GM10847 (cell line): ENCODE data around the gene PRELP.

Experiments
- POLR2A ChIP-seq: IDR thresholded peaks from 2 replicates; pipeline ENCODE4 v1.6.1; 2011; ENCODE audit not compliant: insufficient read length; ENCODE audit errors: extremely low read depth

PRELP gene

DNA sequence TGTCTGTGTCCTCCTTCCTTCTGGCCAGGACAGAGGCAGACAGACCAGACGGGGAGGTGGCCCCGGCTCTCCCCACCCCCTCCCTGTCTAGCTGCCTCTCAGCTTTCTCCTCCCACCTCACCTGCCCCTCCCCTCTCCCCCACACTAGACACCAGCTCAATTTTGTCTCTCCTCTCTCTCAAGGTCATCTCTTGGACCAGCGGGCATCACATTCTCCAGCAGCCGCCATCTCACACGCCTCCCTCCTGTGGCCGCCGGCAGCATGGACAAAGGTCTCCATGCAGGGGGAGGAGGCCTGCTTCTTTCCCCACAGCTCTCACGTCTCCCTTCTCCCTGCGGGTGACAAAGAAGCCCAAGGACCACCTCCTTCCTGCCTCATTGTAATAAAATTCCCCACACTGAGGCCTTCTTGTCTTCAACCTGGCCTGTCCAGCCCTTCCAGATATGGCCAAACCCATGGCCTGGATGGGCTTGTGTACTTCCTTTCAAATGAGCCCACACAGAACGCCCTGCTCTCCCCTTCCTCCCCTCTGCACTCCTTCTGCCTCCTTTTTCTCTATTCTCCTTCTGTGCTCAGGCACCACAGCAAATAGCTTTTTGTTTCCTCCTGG lies 33.0 kb downstream of the PRELP start:
- TF ChIP-seq POLR2A, result no peak

DNA sequence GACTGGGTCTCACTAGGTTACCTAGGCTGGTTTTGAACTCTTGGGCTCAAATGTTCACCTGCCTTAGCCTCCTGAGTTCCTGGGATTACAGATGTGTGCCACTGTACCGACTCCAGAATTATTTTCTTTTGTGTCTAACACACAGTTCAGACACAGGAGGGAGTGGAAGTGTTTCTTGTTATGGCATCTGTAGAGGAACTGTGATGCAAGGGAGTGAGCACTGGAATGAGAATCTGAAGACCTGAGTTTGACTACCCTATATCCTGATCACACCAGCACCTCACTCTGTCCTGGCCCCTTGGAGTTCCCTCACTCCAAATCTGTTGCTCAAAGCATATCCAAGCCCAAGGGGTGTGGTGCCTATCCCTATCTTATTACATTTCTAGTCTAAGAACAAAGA lies 33.5 kb downstream of the PRELP start:
- no peak for TF ChIP-seq POLR2A

DNA sequence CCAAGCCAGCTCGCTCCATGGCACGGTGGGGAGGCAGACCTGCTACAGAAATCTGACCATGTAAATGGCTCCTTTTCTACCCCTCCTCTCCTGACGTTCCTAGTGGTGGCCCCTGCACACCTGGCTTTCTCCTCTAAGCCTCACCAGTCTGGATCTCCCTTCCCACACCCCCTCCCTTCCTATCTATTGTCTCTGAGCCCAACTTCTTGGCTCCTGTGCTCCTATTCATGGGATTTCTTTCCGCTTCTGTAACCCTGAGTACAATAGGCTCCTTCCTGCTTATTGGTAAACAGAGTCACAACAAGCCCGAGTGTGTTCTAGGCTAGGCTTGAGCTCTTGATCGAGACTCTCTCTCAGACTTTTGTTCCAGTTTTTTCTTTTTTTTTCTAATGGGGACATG lies 35.9 kb downstream of the PRELP start:
- TF ChIP-seq POLR2A, result no peak

DNA sequence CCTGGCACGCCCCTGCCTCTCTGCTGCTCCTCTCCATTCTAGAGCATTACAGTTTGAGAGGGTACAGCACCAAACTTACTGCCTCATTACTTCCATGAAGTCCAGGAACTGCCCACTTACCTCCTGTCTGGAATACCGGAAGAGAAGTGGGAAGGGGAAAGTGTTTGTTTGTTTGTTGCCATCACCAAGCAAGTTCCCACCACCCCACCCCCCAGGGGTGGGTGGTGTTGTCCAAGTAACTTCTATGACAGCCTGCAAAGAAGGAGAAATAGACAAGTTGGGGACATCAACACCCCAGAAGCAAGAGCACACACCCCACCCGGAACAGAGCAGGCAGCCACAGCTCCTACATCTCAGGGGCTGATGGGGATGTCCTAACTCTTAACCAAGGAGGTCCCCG lies 36.3 kb downstream of the PRELP start:
- TF ChIP-seq POLR2A, result no peak

DNA sequence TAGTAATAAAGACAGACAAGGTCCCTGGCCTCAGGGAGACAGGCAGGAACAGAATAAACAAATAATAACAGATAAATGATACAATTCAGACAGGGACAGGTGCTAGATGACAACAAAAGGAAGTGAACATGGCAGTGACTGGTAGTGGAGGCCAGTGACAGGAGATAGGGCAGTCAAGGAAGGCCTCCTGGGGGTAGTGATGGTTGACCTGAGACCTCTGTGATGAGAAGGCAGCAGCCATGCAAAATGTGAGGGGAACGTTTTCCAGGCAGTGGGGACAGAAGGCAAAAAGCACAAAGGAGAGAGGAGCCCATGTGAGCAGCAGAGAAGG lies 36.9 kb downstream of the PRELP start:
- TF ChIP-seq POLR2A, result no peak

DNA sequence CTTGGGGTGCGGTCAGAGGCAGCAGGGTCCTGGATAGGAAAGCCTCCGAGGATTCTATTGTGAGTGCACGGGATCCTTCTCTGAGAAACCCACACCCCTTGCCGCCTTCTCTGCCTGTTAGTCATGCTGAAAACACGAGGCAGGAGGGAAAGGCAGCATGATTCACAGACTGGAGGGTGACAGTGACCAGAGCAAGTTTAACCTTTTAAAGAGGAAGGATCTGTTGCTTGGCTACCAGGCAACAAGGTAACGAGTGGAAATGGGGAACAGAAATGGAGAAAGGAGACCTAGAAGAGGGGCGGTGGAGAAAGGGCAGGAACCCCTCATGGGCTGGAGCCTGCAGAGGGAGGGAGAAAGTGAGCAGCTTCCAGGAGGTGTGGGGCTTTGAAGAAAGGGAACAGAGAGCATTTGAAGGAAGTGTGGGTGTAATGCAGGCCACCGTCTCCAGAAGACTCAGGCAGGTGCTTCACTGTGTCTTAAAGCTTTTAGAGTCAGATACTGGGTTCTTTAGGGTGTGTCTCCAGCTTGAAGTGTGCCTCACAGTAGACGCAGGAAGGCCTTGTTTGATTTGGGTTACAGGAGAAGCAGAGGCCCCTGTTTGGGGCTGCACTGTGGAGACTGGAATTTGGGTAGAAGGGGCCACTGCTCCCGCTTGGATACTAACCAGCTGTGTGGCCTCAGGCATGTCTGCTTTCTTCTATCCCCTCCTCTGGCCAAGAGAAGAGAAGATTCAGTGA lies 37.4 kb downstream of the PRELP start:
- no peak for TF ChIP-seq POLR2A

DNA sequence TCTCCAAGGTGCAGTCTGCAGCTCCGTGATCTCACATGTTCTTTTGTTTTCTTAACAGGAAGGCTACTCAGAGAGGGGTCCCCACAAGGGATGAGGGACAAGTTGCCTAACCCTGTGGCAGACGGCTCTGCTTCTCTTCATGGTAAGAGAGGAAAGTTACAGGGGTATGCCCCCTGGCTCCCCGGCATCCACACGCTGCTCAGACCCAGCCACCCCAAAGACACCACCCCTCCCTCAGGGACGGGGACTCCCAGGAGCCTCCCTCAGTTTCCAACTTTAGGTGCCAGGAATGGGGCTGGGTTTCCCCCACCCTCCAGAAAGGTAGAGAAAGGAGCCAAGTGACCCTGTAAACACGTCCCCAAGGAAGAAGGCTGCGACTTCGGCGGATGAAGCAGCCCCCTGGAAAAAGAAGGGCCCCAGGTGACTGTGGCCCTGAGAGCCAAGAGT lies 38.0 kb downstream of the PRELP start:
- no peak for TF ChIP-seq POLR2A

DNA sequence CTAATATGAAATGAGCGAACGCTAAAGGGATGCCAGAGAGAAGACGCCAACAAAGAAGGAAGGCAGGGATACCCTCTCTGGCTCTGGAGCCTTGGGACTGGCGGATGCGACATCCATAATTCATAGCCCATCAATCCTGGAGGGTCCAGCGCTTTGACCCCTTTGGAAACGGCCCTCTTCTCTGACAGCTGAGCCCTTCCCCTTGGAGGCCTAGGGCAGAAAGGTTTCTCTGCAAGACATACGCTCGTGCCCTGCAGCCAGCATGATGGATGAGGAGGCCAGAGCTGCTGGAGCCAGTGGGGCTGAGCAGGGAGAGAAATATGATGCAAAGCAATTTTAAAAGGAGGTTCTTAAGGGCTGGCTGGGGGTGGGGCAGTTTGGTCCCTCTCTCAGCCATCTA lies 40.6 kb downstream of the PRELP start:
- TF ChIP-seq POLR2A, result no peak

DNA sequence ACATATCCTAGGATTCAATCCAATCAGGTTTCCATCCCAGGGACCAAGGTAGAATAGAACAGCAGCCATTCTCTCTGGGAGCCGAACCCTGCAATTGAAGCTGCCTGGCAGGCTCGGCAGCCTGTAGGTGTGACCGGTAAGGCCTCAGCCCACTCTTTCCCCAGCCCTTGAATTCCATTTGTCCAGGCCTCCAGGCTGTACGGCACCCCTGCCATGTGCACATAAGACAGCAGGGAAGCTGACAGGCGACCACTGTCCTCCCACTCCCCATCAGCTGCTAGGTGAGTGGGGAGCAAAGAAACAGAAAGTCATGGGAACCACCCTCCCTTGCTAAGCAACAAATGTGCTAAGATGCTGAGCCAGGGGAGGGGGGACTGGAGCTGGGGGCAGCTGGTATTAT lies 41.3 kb downstream of the PRELP start:
- TF ChIP-seq POLR2A, result no peak

DNA sequence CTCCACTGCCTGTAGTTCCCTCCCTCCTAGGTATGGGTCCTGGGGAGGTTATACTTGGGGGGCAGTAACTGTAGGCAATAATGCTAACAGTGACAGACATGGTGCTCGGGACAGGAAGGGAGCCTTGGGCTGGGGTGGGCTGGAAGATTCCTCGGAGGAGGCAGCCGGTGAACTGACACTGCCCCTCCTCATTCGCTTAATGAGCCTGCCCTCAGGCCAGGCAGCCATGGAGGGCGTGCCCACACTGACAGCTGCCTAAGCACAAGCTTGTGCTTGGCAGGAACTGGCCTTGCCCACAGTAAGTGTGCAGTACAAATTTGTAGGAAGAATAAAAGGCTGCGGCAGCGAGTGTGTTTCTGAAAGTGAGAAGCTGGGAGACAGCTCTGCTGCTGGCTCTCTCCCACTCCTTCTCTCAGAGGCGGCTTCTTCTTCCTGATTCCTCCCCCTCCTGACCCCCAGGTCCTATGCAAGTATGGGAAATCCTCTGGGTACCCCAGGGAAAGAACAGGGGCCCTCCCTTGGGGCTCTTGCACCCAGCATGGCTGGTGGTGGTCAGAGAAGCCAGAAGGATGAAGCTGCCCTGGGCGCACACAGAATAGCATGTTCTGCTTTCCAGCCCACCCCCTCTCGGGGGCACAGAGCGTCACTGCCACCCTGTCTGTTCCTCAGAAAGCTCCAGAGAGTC lies 42.0 kb downstream of the PRELP start:
- no peak for TF ChIP-seq POLR2A

DNA sequence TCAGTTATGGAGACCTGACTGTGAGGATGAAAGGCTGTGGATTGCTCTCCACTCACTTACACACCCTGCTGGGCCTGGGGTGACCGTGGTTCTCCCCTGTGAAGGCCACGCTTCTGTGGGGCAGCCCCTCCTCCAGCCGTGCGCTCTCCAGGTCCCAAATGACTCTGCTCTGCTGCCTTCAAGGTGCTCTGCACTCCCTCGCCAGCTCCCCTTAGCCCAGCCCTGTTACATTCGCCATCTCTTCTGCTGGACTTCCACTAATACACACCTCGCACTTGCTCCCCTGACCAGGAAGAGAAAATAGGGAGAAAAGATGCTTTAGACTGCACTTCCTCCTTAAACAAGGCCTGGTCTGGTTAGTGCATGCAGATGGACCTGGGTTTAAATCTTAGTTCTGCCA lies 42.9 kb downstream of the PRELP start:
- no peak for TF ChIP-seq POLR2A

DNA sequence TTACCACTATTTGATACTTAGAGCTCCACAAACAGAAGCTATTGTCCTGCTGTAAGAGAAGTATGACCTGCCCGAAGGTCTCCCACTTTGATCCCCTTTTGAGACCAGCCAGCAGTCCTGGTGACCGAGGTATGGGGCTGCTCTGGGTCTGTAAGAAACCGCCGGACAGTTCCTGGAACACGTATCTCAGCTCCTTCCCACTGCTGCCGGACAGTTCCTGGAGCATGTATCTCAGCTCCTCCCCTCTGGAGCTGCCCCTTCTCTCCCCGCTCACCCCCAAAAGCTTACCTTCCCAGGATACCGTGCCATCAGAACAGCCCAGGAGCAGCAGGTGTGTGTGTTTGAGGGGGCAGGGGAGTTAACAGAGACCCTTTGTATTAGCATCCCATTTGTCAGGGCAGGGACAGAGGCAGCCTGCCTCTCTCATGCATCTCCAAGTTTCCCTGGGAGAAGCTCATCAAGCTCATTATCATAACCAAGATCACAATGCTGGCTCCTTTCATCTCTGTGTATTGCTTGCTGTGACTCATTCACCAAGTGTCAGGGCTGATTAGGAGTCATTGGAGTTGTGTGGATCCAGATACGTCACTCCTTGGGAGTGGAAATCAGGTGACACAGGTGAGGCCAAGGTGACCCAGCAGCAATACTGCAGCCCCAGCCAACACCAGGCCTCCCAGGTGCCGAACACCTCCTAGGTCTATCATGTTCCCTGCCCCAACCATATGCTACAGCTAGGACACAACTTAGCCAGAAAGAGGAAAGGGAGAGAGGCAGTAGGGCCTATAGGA lies 43.6 kb downstream of the PRELP start:
- TF ChIP-seq POLR2A, result no peak

DNA sequence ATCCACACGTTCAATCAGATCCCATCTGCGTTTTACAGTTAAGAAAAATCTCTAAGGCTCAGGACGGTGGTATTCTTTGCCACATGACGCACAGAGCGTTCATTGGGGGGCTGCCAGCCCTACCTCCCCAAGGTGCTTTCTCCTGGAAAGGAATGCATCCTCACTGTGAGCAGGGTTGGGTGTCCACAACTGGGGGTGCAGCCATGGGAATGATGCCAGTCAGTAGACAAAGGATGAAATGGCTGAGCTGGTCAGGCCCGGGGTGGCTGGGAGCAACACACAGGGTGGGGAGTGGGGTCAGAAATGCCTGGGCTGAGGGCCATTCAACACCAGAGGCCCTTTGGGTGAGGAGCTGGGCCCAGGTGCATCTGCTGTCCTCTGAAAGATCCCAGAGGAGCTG lies 44.3 kb downstream of the PRELP start:
- no peak for TF ChIP-seq POLR2A

DNA sequence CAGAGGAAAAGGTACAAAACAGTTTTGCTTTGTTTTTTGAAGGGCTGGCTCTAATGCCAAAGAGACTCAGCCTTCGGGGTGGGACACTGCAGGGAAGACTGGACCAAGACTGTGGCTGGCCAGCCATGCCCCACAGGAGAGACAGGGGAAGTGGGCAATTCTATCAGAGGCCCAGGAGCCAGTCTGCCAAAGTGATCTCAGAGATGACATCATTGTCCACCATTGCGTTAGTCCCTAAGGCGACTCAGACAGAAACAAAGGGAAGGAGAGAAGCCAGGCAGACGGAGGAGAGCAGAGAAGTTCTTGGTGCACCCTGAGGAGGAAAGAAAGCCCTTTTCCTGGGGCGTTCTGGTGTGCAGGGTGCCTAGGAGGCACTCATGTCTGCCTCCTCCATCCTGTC lies 44.7 kb downstream of the PRELP start:
- no peak for TF ChIP-seq POLR2A

DNA sequence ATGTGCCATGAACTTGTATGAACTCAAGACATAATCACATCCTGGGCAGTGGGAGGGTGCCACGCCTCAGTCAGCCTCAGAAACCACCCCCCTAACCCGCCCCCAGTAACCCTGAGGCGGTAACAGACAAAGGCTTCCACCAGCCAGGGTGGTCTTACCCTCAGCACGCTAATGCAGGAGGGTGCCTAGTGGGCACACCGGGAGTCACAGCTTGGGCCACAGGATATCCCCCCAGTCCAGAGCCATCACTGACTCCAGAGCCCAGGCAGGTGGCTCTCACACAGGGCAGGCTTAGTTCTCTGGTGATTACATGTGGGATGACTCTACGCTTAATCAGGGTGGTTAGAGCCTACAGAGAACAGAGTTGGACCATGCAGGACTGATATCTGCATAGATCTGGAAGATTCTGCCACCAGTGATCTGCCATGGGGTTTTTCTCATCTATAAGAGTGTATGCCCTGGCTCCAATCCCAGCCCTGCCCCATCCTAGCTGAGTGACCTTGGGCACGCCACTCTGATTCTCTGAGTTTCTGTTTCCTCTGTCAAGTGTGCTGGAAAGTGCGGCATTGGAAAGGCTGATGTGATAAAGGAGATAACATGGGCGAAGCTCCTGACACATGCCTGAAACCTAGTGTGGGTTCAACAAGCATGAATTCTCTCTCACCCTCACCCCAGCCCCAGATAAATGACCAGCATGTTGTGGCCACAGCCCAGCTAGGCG lies 45.6 kb downstream of the PRELP start:
- TF ChIP-seq POLR2A, result no peak
